H1 (cell line): ENCODE measurements around the gene IFNL1. TPM values are rescaled to one million over a fixed set of nuclear protein-coding genes. Genes with fewer than 3 reads are reported as not detected.

Experiments
- CTCF ChIA-PET: fragments of 300-600 bp; sonication (Branson Sonifier 250); formaldehyde crosslinking; loops from one replicate; lab custom pipeline; 2021; ENCODE audit not compliant: partially characterized antibody; lab: Charles Lee
- POLR2A ChIA-PET: fragments of 300-600 bp; sonication (Branson Sonifier 250); formaldehyde crosslinking; loops from one replicate; lab custom pipeline; 2021; ENCODE audit warnings: inconsistent platforms; ENCODE audit not compliant: partially characterized antibody; lab: Charles Lee
- DNase-seq, 2 experiments: peaks; one replicate each; pipeline versions ENCODE4 v3.0.0 to v3.0.0-alpha.2; 2010 to 2022; ENCODE audit warnings: low spot score in 2 of 2, low read depth in 1 of 2, mixed read lengths in 1 of 2
- FAIRE-seq: peaks from 2 replicates; lab custom pipeline; 2011; peaks lifted over from hg19 to GRCh38; lab: Jason Lieb, UNC
- H2AFZ ChIP-seq: 2 replicates; pipeline ENCODE4 v1.8.1; 2012; ENCODE audit warnings: low read length, inconsistent platforms
- H2AK5ac ChIP-seq: 2 replicates; pipeline ENCODE4 v1.6.1; 2013; ENCODE audit warnings: low read depth, low read length
- H2BK120ac ChIP-seq: replicated peaks from 2 replicates; pipeline ENCODE3; 2013; ENCODE audit warnings: low read depth, low read length, inconsistent platforms
- H2BK12ac ChIP-seq: 2 replicates; pipeline ENCODE4 v1.6.1; 2013; ENCODE audit warnings: low read depth, low read length
- H2BK15ac ChIP-seq: 2 replicates; pipeline ENCODE4 v1.6.1; 2013; ENCODE audit warnings: low read length
- H2BK20ac ChIP-seq: 2 replicates; pipeline ENCODE4 v1.6.1; 2013; ENCODE audit warnings: low read length
- H2BK5ac ChIP-seq: 2 replicates; pipeline ENCODE4 v1.6.1; 2013; ENCODE audit warnings: low read depth, low read length
- H3K14ac ChIP-seq: 2 replicates; pipeline ENCODE4 v1.6.1; 2013; ENCODE audit warnings: inconsistent platforms; ENCODE audit not compliant: insufficient read length
- H3K18ac ChIP-seq: 2 replicates; pipeline ENCODE4 v1.6.1; 2013; ENCODE audit warnings: low read length; ENCODE audit errors: extremely low read depth
- H3K23ac ChIP-seq: 2 replicates; pipeline ENCODE4 v1.6.1; 2013; ENCODE audit warnings: inconsistent platforms; ENCODE audit not compliant: insufficient read length
- H3K23me2 ChIP-seq: 2 replicates; pipeline ENCODE4 v1.6.1; 2013; ENCODE audit warnings: low read depth, low read length
- H3K27ac ChIP-seq: 2 replicates; pipeline ENCODE4 v1.6.1; 2011; ENCODE audit warnings: low read depth, low read length, inconsistent platforms
- H3K27me3 ChIP-seq, 4 experiments: replicated peaks in 1 of 4; 1 replicate in 1 of 4; 2 replicates in 3 of 4; pipeline versions ENCODE4 v1.6.1 to v1.8.1; 2011 to 2013; ENCODE audit warnings: low read length in 3 of 4, mild to moderate bottlenecking in 3 of 4, inconsistent platforms in 2 of 4, mixed read lengths in 2 of 4, moderate library complexity in 1 of 4; ENCODE audit not compliant: control insufficient read depth in 3 of 4, insufficient read depth in 3 of 4; ENCODE audit errors: extremely low read depth in 1 of 4
- H3K36me3 ChIP-seq, 4 experiments: 2 replicates each; pipeline versions ENCODE4 v1.6.1 to v1.8.1; 2011 to 2013; ENCODE audit warnings: mild to moderate bottlenecking in 4 of 4, low read length in 3 of 4, moderate library complexity in 2 of 4, control low read depth in 1 of 4, inconsistent platforms in 1 of 4; ENCODE audit not compliant: insufficient read depth in 4 of 4, control insufficient read depth in 2 of 4
- H3K4ac ChIP-seq: replicated peaks from 2 replicates; pipeline ENCODE3; 2013; ENCODE audit warnings: low read length, low read depth, mixed read lengths, inconsistent platforms; ENCODE audit not compliant: insufficient read length
- H3K4me1 ChIP-seq, 4 experiments: replicated peaks in 1 of 4; 1 replicate in 1 of 4; 2 replicates in 3 of 4; pipeline versions ENCODE4 v1.6.1 to v1.8.1; 2011 to 2013; ENCODE audit warnings: low read length in 3 of 4, inconsistent platforms in 2 of 4, mixed read lengths in 1 of 4; ENCODE audit not compliant: insufficient read depth in 4 of 4, control insufficient read depth in 3 of 4
- H3K4me2 ChIP-seq, 2 experiments: 2 replicates each; pipeline versions ENCODE4 v1.6.1 to v1.8.1; 2011 to 2013; ENCODE audit warnings: low read depth in 2 of 2, low read length in 2 of 2, control low read depth in 1 of 2, inconsistent platforms in 1 of 2, mild to moderate bottlenecking in 1 of 2; ENCODE audit not compliant: insufficient read depth in 1 of 2
- H3K4me3 ChIP-seq, 4 experiments: fragments of 200-600, 300-600 bp in 1 of 4; sonication (generic), shearing (Covaris generic), sonication (Bioruptor Twin) in 1 of 4; 2 replicates each; pipeline versions ENCODE4 v1.5.1 to v1.8.1; 2011 to 2016; ENCODE audit warnings: low read length in 4 of 4, low read depth in 3 of 4, control low read depth in 2 of 4, inconsistent platforms in 2 of 4, mild to moderate bottlenecking in 2 of 4, mixed read lengths in 1 of 4, moderate library complexity in 1 of 4; ENCODE audit not compliant: insufficient read depth in 2 of 4; ENCODE audit errors: extremely low read depth in 1 of 4
- H3K56ac ChIP-seq: replicated peaks from 2 replicates; pipeline ENCODE3; 2013; ENCODE audit warnings: low read depth, mild to moderate bottlenecking, mixed read lengths, low read length, inconsistent platforms; ENCODE audit not compliant: insufficient read length
- H3K79me1 ChIP-seq: 2 replicates; pipeline ENCODE4 v1.6.1; 2013; ENCODE audit warnings: low read depth, low read length, control low read depth
- H3K79me2 ChIP-seq, 2 experiments: 2 replicates each; pipeline versions ENCODE4 v1.6.1 to v1.8.1; 2012 to 2013; ENCODE audit warnings: low read length in 2 of 2, mild to moderate bottlenecking in 2 of 2, inconsistent platforms in 1 of 2; ENCODE audit not compliant: insufficient read depth in 2 of 2, control insufficient read depth in 1 of 2
- H3K9ac ChIP-seq, 4 experiments: replicated peaks in 1 of 4; 1 replicate in 1 of 4; 2 replicates in 3 of 4; pipeline versions ENCODE4 v1.6.1 to v1.8.1; 2011 to 2013; ENCODE audit warnings: low read depth in 3 of 4, low read length in 3 of 4, control low read depth in 2 of 4, mild to moderate bottlenecking in 2 of 4, moderate library complexity in 2 of 4, inconsistent platforms in 1 of 4; ENCODE audit errors: extremely low read depth in 1 of 4
- H3K9me3 ChIP-seq, 2 experiments: 2 replicates each; pipeline versions ENCODE4 v1.6.1 to v1.8.1; 2012 to 2013; ENCODE audit warnings: mild to moderate bottlenecking in 2 of 2, moderate library complexity in 2 of 2, control low read depth in 1 of 2, inconsistent platforms in 1 of 2, low read depth in 1 of 2, low read length in 1 of 2, mixed read lengths in 1 of 2; ENCODE audit not compliant: insufficient read depth in 2 of 2
- H4K20me1 ChIP-seq, 2 experiments: replicated peaks in 1 of 2; 2 replicates each; pipeline versions ENCODE3 to v1.8.1; 2011 to 2013; ENCODE audit warnings: inconsistent platforms in 2 of 2, low read length in 2 of 2, mild to moderate bottlenecking in 1 of 2; ENCODE audit not compliant: insufficient read depth in 2 of 2, control insufficient read depth in 1 of 2
- H4K5ac ChIP-seq: 2 replicates; pipeline ENCODE4 v1.6.1; 2013; ENCODE audit warnings: low read length, low read depth, mixed read lengths, inconsistent platforms; ENCODE audit not compliant: insufficient read length
- H4K8ac ChIP-seq: 2 replicates; pipeline ENCODE4 v1.8.0; 2013; ENCODE audit warnings: mild to moderate bottlenecking, moderate library complexity, low read length, inconsistent platforms; ENCODE audit not compliant: insufficient read depth; ENCODE audit errors: extremely low read depth
- H4K91ac ChIP-seq: replicated peaks from 2 replicates; pipeline ENCODE3; 2013; ENCODE audit warnings: low read length, mixed read lengths, inconsistent platforms; ENCODE audit not compliant: insufficient read length
- KDM5A ChIP-seq: fragments of 200-600 bp; IDR thresholded peaks from 2 replicates; pipeline ENCODE4 v1.7.1; 2012; ENCODE audit warnings: mild to moderate bottlenecking, low read length, inconsistent platforms, mixed read lengths
- POLR2AphosphoS5 ChIP-seq: IDR thresholded peaks from 2 replicates; pipeline ENCODE4 v1.6.1; 2011; ENCODE audit warnings: low read depth, low read length
- SIRT6 ChIP-seq: IDR thresholded peaks from one replicate; pipeline ENCODE4 v1.7.1; 2012; ENCODE audit warnings: low read length, inconsistent platforms
- WGBS, 2 experiments: shearing (Covaris generic) in 1 of 2; methylation state at CpG; one replicate each; pipeline versions ENCODE4 v1.1.6 to v1.1.7; 2013 to 2015; ENCODE audit warnings: low lambda C conversion rate in 2 of 2, mixed read lengths in 2 of 2, inconsistent platforms in 1 of 2, low coverage in 1 of 2, missing lambda C conversion rate in 1 of 2; ENCODE audit not compliant: insufficient replicate concordance in 2 of 2, insufficient coverage in 1 of 2, insufficient read length in 1 of 2; ENCODE audit errors: extremely low coverage in 1 of 2, missing lambda C conversion rate in 1 of 2; 5-methylcytosine and 5-hydroxymethylcytosine counted together
- polyA plus RNA-seq, 7 experiments: library from polyadenylated mRNA; depleted of rRNA in 3 of 7; stranded (reverse) in 5 of 7; unstranded in 2 of 7; fragments of >200 nt in 5 of 7; fragments of 200-250 nt in 2 of 7; gene quantifications; 1 replicate in 5 of 7; 2 replicates in 1 of 7; 4 replicates in 1 of 7; pipeline versions ENCODE4 v1.2.1 to v1.2.3, GENCODE V29; 2011 to 2013; ENCODE audit warnings: missing spikeins in 2 of 7, mixed read lengths in 2 of 7
- total RNA-seq: library from RNA; stranded (reverse); fragmentation: NEBNext Ultra II Directional; extraction: Animal tissue kit (Norgen Biotek cat#: 25700); gene quantifications from 2 replicates; pipeline ENCODE4 v1.2.1, GENCODE V29; 2021

IFNL1 gene
- total and polyA plus RNA-seq, 2 of the 8 experiments (the other 6 are each of a cell fraction or from before 2014, with no cell fraction given) = not detected

- H2AK5ac ChIP-seq = no peak overlapping the region
- no peak overlapping the region for H2BK5ac ChIP-seq
- H2AFZ ChIP-seq = no peak overlapping the region
- no peaks in the 10 kb centered on the region for H3K4me1 ChIP-seq
- H3K79me1 ChIP-seq = no peaks in the 10 kb centered on the region
- no peak overlapping the region for H2BK120ac ChIP-seq
- H4K20me1 ChIP-seq = no peaks in the 10 kb centered on the region
- H3K9ac ChIP-seq = no peak overlapping the region
- H4K5ac ChIP-seq = no peak overlapping the region
- H3K23me2 ChIP-seq = no peaks in the 10 kb centered on the region; the same call in 1 of the 2 replicates
- H3K18ac ChIP-seq = no peak overlapping the region
- H3K27me3 ChIP-seq = peaks cover 0 to 4% (median 0%) of the 10 kb centered on the region in 4 experiments; a peak in 1 of 7 replicates
- ChIA-PET POLR2A (interaction anchor here (1.4 kb wide), 1 partner anchor 27 kb away, joined by 3 read pairs; no protein-coding TSS in a partner anchor), CTCF (no interaction called here)
- TF ChIP-seq SIRT6 (no peak), KDM5A (no peak), POLR2AphosphoS5 (no peak)
- H3K56ac ChIP-seq = no peak overlapping the region
- H3K4me2 ChIP-seq = no peak overlapping the region
- no peaks in the 10 kb centered on the region for H3K79me2 ChIP-seq
- no peak overlapping the region for H2BK15ac ChIP-seq
- DNase-seq (no peak), FAIRE-seq (no peak)
- H3K4ac ChIP-seq = no peak overlapping the region
- no peak overlapping the region for H3K4me3 ChIP-seq
- no peak overlapping the region for H3K27ac ChIP-seq
- H3K23ac ChIP-seq = no peak overlapping the region
- 90% methylated on average over 5 of the region's 5 CpGs; no CpG with 5 or more reads in 1 of the 2 experiments for WGBS, 2 experiments
- no peak overlapping the region for H2BK20ac ChIP-seq
- H2BK12ac ChIP-seq = no peak overlapping the region
- no peak overlapping the region for H4K8ac ChIP-seq
- H3K9me3 ChIP-seq = no peaks in the 10 kb centered on the region
- no peak overlapping the region for H3K14ac ChIP-seq
- no peak overlapping the region for H4K91ac ChIP-seq
- H3K36me3 ChIP-seq = no peaks in the 10 kb centered on the region
Observed at GRCh38 chr19:39276740-39277139, 19.5 kb upstream of the IFNL1 start.
